Gastrocnemius medialis (tissue), 4 donors: ENCODE data around the gene FOXI3.

ENCODE experiments used
- CTCF ChIP-seq, 5 experiments: fragments of 450-650 bp in 3 of 5; fragments of 200-600 bp in 2 of 5; sonication (generic) in 2 of 5; IDR thresholded peaks in 4 of 5; conservative IDR thresholded peaks in 1 of 5; 1 replicate in 4 of 5; 2 replicates in 1 of 5; pipeline ENCODE4 v1.5.1; 2016 to 2019; ENCODE audit warnings: antibody characterized with exemption in 5 of 5, mild to moderate bottlenecking in 3 of 5, moderate library complexity in 3 of 5
- POLR2A ChIP-seq, 2 donors: fragments of 450-650 bp; IDR thresholded peaks; one replicate each; pipeline ENCODE4 v1.6.1; 2017; ENCODE audit warnings: antibody characterized with exemption in 2 of 2, mild to moderate bottlenecking in 2 of 2, moderate library complexity in 2 of 2

GRCh38 chr2:88483200-88483599, 30.7 kb upstream of the FOXI3 start:
- TF ChIP-seq CTCF (IDR thresholded peaks at IDR 0.05 in 4 of 5, conservative IDR thresholded peaks at IDR 0.05 in 1 of 5) (no peak), POLR2A (IDR thresholded peaks at IDR 0.05) (no peak)
